Prostate gland (tissue), 2 donors: Measurements from ENCODE around the gene MYO1D. TPM values are rescaled to one million over a fixed set of nuclear protein-coding genes. Genes with fewer than 3 reads are reported as not detected.

ENCODE experiments used
- DNase-seq: peaks from one replicate; pipeline ENCODE4 v3.0.0-alpha.2; 2019; ENCODE audit warnings: low spot score
- H3K27ac ChIP-seq, 2 donors: fragments of 200-600 bp; sonication (generic); 2 replicates each; pipeline ENCODE4 v1.5.1; 2017 to 2019
- H3K27me3 ChIP-seq: fragments of 200-600 bp; sonication (generic); replicated peaks from 2 replicates; pipeline ENCODE4 v1.5.1; 2019; ENCODE audit not compliant: insufficient read depth
- H3K36me3 ChIP-seq, 2 donors: fragments of 200-600 bp; sonication (generic); 1 replicate in 1 of 2; 2 replicates in 1 of 2; pipeline versions ENCODE4 v1.5.1 to v1.8.1; 2017 to 2019
- H3K4me1 ChIP-seq: fragments of 200-600 bp; sonication (generic); replicated peaks from 2 replicates; pipeline ENCODE4 v1.5.1; 2019
- H3K4me3 ChIP-seq, 2 donors: fragments of 200-600 bp; sonication (generic); 2 replicates each; pipeline ENCODE4 v1.5.1; 2017 to 2019
- H3K9me3 ChIP-seq: fragments of 200-600 bp; sonication (generic); 2 replicates; pipeline ENCODE4 v1.5.1; 2017
- CTCF ChIP-seq, 4 experiments: fragments of 200-600 bp in 2 of 4; fragments of 450-650 bp in 2 of 4; sonication (generic) in 2 of 4; IDR thresholded peaks; 1 replicate in 3 of 4; 2 replicates in 1 of 4; pipeline ENCODE4 v1.5.1; 2016 to 2019; ENCODE audit warnings: antibody characterized with exemption in 4 of 4, mild to moderate bottlenecking in 2 of 4, moderate library complexity in 2 of 4
- POLR2A ChIP-seq: fragments of 450-650 bp; IDR thresholded peaks from one replicate; pipeline ENCODE4 v1.6.1; 2016; ENCODE audit warnings: antibody characterized with exemption, mild to moderate bottlenecking
- POLR2AphosphoS5 ChIP-seq: sonication (generic); formaldehyde crosslinking; IDR thresholded peaks from one replicate; pipeline ENCODE4 v1.6.1; 2017; ENCODE audit warnings: antibody characterized with exemption
- WGBS: methylation state at CpG from one replicate; pipeline ENCODE4 v1.1.5; 2018; 5-methylcytosine and 5-hydroxymethylcytosine counted together
- intact Hi-C: fragments of 100-400 bp; cut with DNase I; formaldehyde crosslinking; loops from one replicate; pipeline ENCODE4 v1.14.2; 2022
- total RNA-seq, 2 donors: library from RNA; depleted of rRNA; stranded (reverse); fragments of >200 nt; gene quantifications; one replicate each; pipeline ENCODE4 v1.1.0, GENCODE V29; 2016

Gene MYO1D
- total RNA-seq, 2 donors from 2014 or later = 44.2 to 45.2 TPM

DNA sequence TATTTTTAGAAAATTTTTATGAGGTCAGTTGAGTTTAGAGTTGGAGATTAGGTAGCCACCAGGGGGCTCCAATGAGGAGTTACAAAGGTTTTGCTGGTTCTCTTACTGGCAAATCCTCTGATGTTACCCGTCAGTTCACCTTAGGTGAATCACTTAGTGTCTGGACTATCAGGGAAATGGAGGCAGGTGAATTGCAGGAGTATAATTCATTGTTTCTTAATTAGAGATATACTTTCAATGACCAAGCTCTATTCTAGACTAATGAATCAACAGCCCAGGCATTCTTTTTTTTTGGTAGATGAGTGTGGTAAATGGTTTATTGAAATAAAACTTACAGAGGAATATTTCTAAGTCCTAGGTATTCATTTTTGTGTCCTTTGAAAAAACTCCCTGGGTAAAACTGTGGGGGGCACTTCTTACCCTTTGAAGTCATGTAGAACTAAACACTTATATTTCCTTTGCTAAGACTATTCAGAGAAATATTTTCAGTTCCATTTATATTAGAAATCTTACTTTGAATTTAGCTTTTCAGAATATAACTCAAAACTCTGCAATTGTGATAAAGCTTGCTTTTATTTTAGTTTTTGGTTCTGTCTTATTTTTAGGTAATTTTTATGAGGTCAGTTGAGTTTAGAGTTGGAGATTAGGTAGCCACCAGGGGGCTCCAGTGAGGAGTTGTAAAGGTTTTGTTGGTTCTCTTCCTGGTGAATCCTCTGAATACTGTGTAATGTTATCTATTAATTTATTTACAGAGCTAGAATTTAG is 414.9 kb downstream of the MYO1D start:
- no peak for DNase-seq

DNA sequence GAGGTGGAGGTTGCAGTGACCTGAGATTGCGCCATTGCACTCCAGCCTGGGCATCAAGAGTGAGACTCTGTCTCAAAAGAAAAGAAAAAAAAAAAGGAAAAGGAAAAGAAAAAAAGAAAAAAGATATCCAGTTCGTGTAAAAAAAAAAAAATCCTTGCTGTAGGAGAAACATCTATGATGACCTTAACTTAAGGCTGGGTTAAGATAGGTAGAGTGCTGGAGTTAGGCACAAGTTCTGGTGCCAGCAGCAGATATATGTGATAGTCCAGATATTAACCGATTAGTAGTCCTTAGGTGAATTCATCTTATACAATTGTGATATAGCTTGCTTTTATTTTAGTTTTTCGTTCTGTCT is 415.4 kb downstream of the MYO1D start:
- TF ChIP-seq CTCF (IDR thresholded peaks at IDR 0.05) = peak in 1 of 4 experiments; percentile 28
- no peak for TF ChIP-seq POLR2A
- TF ChIP-seq POLR2AphosphoS5 = no peak
- no peaks in the 10 kb centered on the region for H3K4me1 ChIP-seq
- H3K36me3 ChIP-seq = no peaks in the 10 kb centered on the region
- intact Hi-C loops = no loop called here
- no peaks in the 10 kb centered on the region for H3K9me3 ChIP-seq
- H3K4me3 ChIP-seq = no peak overlapping the region
- no peaks in the 10 kb centered on the region for H3K27me3 ChIP-seq
- WGBS = 71% methylated on average over 4 of the region's 4 CpGs
- no peak overlapping the region for H3K27ac ChIP-seq
- no peak for DNase-seq

More for the DNA sequence above, 414.9 kb downstream of the MYO1D start:
- Histone ChIP-seq H3K27ac (no peak overlapping the region), H3K4me3 (no peak overlapping the region), H3K27me3 (no peaks in the 10 kb centered on the region), H3K9me3 (no peaks in the 10 kb centered on the region), H3K36me3 (no peaks in the 10 kb centered on the region), H3K4me1 (no peaks in the 10 kb centered on the region)
- TF ChIP-seq POLR2AphosphoS5 (no peak), CTCF (IDR thresholded peaks at IDR 0.05) (peak in 3 of 4 experiments; percentile 23 to 37 (median 34))
- intact Hi-C loops = no loop called here
- WGBS = 58% methylated on average over 1 of the region's 1 CpG

- WGBS = 96% methylated on average over 4 of the region's 4 CpGs
- no peaks in the 10 kb centered on the region for H3K27me3 ChIP-seq
Observed at GRCh38 chr17:32460054-32460453, 416.9 kb downstream of the MYO1D start.

DNA sequence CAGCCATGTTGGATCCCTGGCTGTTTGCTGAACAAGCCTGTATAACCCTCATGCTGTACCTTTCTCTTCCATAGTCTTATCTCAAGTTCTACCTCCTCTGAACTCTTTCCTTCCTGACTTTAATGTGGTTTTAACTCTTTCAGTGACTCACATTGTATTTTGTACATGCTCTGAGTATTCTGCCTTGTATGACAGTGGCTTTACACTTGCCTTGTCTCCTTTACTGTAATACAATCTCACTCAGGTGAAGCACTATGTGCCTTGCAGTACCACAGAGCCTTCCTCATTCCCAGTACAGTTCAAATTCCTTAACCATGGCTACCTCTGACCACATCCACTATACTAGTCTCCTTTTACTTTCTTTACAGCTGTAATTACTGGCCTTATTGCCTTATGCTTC is 418.6 kb downstream of the MYO1D start:
- H3K36me3 ChIP-seq = peaks cover 0 to 2% of the 10 kb centered on the region in 2 donors

More at GRCh38 chr17:32460054-32460453, 416.9 kb downstream of the MYO1D start:
- H3K27ac ChIP-seq = no peak overlapping the region
- no peak for DNase-seq
- H3K36me3 ChIP-seq = no peaks in the 10 kb centered on the region
- intact Hi-C loops = no loop called here
- H3K4me3 ChIP-seq = no peak overlapping the region
- TF ChIP-seq POLR2AphosphoS5 (no peak), POLR2A (no peak), CTCF (IDR thresholded peaks at IDR 0.05) (no peak)
- H3K9me3 ChIP-seq = no peaks in the 10 kb centered on the region
- no peaks in the 10 kb centered on the region for H3K4me1 ChIP-seq

More for the DNA sequence above, 418.6 kb downstream of the MYO1D start:
- Histone ChIP-seq H3K4me1 (no peaks in the 10 kb centered on the region), H3K27ac (no peak overlapping the region), H3K9me3 (no peaks in the 10 kb centered on the region), H3K27me3 (no peaks in the 10 kb centered on the region), H3K4me3 (no peak overlapping the region)
- no peak for TF ChIP-seq CTCF (IDR thresholded peaks at IDR 0.05)
- TF ChIP-seq POLR2AphosphoS5 = no peak
- TF ChIP-seq POLR2A = no peak
- intact Hi-C loops = no loop called here
- no peak for DNase-seq
